Neural crest cell (in vitro differentiated cells): Measurements from ENCODE around the gene TMCO4. TPM values are rescaled to one million over a fixed set of nuclear protein-coding genes. Genes with fewer than 3 reads are reported as not detected.

Experiments
- DNase-seq: peaks from one replicate; pipeline ENCODE4 v3.0.0; 2021; ENCODE audit warnings: low read depth, mixed read lengths, low spot score
- H3K27ac Mint-ChIP-seq: one replicate; pipeline ENCODE4 v1.8.0; 2021; ENCODE audit warnings: mild to moderate bottlenecking, mixed read lengths; ENCODE audit not compliant: unreplicated experiment
- H3K27me3 Mint-ChIP-seq: 2 replicates; pipeline ENCODE4 v1.8.0; 2021; ENCODE audit warnings: low read depth, mild to moderate bottlenecking, mixed read lengths
- H3K36me3 Mint-ChIP-seq: 2 replicates; pipeline ENCODE4 v1.8.0; 2021; ENCODE audit warnings: low read depth, mild to moderate bottlenecking, mixed read lengths
- H3K4me1 Mint-ChIP-seq: 2 replicates; pipeline ENCODE4 v1.8.0; 2021; ENCODE audit warnings: mixed read lengths
- H3K4me3 Mint-ChIP-seq: one replicate; pipeline ENCODE4 v1.8.0; 2021; ENCODE audit warnings: mild to moderate bottlenecking, mixed read lengths
- H3K9me3 Mint-ChIP-seq: 2 replicates; pipeline ENCODE4 v1.8.0; 2021; ENCODE audit warnings: mixed read lengths
- total RNA-seq: library from RNA; stranded (reverse); gene quantifications from 2 replicates; pipeline ENCODE4 v1.2.1, GENCODE V29; 2021
- TF ChIP-seq, protein P1 (sequence below): fragments of 200-600 bp; sonication (generic); conservative IDR thresholded peaks from 2 replicates; pipeline ENCODE4 v1.5.0; 2021; ENCODE audit warnings: antibody characterized with exemption, mild to moderate bottlenecking

Gene TMCO4
- total RNA-seq, 1 donor from 2014 or later: 0.75 TPM

DNA sequence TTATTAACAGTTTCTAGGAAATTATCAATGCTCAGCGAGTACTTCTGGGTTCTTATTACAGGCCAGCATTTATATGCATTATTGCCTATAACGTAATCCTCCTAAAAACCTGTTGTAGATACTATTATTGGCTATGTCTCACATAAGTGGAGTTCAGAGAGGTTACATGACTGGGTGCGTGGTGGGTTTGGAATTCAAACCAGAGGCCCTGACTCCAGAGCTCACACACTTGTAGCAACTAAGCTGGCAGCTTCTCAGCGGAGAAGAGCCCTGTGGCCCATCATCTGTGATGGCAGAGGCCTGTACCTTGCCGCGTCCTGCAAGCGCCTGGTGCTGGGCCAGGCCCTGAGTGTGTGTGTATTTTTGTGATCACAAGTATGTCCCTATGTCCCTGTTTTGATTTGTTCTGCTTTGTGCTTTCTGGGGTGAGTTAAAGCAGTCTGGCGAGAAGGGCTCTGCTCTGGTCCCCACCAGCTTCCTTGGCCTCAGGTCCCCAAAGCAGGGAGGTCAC, 68.3 kb downstream of the TMCO4 start:
- Mint-ChIP-seq H3K27ac (no peak overlapping the region), H3K27me3 (peaks cover 10% of the 10 kb centered on the region), H3K36me3 (no peaks in the 10 kb centered on the region), H3K4me1 (no peaks in the 10 kb centered on the region), H3K4me3 (no peak overlapping the region), H3K9me3 (no peaks in the 10 kb centered on the region)
- DNase-seq: no peak
- TF ChIP-seq, protein P1, sequence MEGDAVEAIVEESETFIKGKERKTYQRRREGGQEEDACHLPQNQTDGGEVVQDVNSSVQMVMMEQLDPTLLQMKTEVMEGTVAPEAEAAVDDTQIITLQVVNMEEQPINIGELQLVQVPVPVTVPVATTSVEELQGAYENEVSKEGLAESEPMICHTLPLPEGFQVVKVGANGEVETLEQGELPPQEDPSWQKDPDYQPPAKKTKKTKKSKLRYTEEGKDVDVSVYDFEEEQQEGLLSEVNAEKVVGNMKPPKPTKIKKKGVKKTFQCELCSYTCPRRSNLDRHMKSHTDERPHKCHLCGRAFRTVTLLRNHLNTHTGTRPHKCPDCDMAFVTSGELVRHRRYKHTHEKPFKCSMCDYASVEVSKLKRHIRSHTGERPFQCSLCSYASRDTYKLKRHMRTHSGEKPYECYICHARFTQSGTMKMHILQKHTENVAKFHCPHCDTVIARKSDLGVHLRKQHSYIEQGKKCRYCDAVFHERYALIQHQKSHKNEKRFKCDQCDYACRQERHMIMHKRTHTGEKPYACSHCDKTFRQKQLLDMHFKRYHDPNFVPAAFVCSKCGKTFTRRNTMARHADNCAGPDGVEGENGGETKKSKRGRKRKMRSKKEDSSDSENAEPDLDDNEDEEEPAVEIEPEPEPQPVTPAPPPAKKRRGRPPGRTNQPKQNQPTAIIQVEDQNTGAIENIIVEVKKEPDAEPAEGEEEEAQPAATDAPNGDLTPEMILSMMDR: no peak

DNA sequence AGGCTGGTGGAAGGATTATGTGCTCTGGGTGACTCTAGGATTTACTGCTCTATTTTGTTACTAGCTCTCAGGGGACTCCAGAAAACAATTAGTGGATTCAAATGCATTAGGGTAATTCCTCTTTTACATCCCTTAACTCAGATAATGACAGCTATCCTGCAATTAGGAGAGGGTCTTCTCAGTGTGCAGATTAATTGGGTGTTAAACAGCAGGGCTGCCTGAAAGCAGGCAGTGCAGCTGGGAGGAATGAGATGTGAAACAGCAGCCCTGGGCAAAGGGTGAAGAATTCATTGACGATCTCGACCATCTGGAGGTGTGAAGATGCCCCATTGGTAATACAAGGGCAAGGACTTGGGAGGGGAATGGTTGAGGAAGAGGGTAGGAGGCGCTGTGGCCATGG, 68.9 kb downstream of the TMCO4 start:
- no peaks in the 10 kb centered on the region for H3K9me3 Mint-ChIP-seq
- H3K36me3 Mint-ChIP-seq: no peaks in the 10 kb centered on the region
- no peak overlapping the region for H3K27ac Mint-ChIP-seq
- no peaks in the 10 kb centered on the region for H3K4me1 Mint-ChIP-seq
- TF ChIP-seq, protein P1: no peak
- no peak overlapping the region for H3K4me3 Mint-ChIP-seq
- H3K27me3 Mint-ChIP-seq: peaks cover 6% of the 10 kb centered on the region
- no peak for DNase-seq

DNA sequence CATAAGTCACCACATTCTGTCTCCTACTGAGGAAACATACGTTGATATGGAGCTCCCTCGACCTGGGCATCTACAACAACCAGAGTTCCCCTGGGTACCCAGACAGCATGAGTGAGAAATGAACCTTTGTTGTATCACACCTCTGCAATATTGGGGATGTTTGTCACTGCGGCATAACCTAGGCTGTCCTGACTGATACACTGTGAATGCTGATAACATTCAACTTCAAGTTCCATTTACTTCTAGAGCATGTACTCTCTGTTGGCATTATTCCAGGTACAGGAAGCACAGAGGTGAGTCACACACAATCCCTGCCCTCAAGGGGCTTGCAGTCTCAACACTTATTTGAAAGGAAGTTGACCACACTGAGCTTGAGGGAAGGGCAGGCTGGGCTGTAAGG, 69.5 kb downstream of the TMCO4 start:
- TF ChIP-seq, protein P1: no peak
- peaks cover 2% of the 10 kb centered on the region for H3K27me3 Mint-ChIP-seq
- H3K4me3 Mint-ChIP-seq: no peak overlapping the region
- no peaks in the 10 kb centered on the region for H3K4me1 Mint-ChIP-seq
- H3K9me3 Mint-ChIP-seq: no peaks in the 10 kb centered on the region
- H3K27ac Mint-ChIP-seq: no peak overlapping the region
- no peaks in the 10 kb centered on the region for H3K36me3 Mint-ChIP-seq
- no peak for DNase-seq

DNA sequence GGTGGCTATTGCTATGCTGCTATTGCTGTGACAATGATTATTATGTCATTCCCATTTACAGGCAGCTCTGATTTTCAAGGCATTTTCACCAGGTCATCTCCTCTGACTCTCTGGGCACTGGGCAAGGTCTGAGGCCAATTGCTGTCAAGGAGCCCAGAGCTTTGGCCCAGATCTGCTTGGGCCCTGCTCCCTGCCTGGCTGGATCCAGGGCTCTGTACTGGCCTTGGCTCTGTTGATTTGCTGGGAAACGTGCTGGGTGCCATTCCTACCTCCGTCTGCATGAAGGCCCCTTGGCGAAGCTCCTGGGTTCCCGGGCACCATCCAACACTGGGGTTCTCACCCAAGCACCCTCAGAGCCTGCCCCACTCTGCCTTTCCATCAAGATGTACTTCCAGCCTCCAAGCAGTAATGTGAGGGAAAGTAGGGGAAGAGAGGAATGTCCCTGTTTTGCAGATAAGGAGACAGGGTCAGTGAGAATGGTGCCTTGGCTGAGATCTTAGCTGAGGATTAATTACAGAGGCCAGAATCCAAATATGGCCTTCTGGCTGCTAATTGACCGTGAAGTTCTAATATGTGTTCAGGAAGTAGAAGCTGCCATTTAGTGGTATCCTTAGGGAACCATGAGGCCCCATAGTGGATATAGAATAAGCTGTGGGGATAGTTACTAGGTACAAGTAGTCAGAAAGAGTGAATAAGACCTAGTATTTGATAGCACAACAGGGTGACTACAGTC, 71.1 kb downstream of the TMCO4 start:
- H3K27me3 Mint-ChIP-seq: peaks cover 2% of the 10 kb centered on the region
- no peaks in the 10 kb centered on the region for H3K9me3 Mint-ChIP-seq
- TF ChIP-seq, protein P1: no peak
- no peak overlapping the region for H3K4me3 Mint-ChIP-seq
- DNase-seq: no peak
- no peak overlapping the region for H3K27ac Mint-ChIP-seq
- H3K36me3 Mint-ChIP-seq: no peaks in the 10 kb centered on the region
- peaks cover 4% of the 10 kb centered on the region for H3K4me1 Mint-ChIP-seq

DNA sequence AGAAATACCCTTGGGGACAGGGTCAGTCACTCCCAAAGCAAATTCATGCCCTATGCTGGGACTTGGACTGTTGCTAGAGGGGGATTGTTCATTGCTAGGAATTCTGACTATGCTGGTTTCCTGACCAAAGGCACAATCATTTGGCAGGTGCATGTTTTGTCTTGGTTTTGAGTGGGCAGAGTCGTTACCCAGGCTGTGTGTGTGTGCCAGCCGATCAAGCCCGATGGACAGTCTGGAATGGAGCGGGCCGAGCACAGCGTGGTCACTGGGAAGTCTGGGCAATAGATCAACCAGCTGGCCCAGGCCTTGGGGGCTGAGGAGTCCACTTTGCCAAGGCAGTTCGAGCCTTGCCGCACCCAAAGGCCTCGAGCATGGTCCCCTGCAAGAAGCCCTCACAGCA, 74.1 kb downstream of the TMCO4 start:
- TF ChIP-seq, protein P1: no peak
- H3K36me3 Mint-ChIP-seq: no peaks in the 10 kb centered on the region
- H3K4me1 Mint-ChIP-seq: peaks cover 7% of the 10 kb centered on the region

More for the DNA sequence above, 74.1 kb downstream of the TMCO4 start:
- no peak overlapping the region for H3K4me3 Mint-ChIP-seq
- DNase-seq: no peak
- no peaks in the 10 kb centered on the region for H3K9me3 Mint-ChIP-seq
- peaks cover 2% of the 10 kb centered on the region for H3K27me3 Mint-ChIP-seq
- no peak overlapping the region for H3K27ac Mint-ChIP-seq
